Measurements from ENCODE around the gene THRAP3.
"Not testable (repeated sequence)": the region's sequence is repeated elsewhere in the genome, so short reads cannot be mapped to it uniquely, and the experiment has no call there.

THRAP3 gene, protein sequence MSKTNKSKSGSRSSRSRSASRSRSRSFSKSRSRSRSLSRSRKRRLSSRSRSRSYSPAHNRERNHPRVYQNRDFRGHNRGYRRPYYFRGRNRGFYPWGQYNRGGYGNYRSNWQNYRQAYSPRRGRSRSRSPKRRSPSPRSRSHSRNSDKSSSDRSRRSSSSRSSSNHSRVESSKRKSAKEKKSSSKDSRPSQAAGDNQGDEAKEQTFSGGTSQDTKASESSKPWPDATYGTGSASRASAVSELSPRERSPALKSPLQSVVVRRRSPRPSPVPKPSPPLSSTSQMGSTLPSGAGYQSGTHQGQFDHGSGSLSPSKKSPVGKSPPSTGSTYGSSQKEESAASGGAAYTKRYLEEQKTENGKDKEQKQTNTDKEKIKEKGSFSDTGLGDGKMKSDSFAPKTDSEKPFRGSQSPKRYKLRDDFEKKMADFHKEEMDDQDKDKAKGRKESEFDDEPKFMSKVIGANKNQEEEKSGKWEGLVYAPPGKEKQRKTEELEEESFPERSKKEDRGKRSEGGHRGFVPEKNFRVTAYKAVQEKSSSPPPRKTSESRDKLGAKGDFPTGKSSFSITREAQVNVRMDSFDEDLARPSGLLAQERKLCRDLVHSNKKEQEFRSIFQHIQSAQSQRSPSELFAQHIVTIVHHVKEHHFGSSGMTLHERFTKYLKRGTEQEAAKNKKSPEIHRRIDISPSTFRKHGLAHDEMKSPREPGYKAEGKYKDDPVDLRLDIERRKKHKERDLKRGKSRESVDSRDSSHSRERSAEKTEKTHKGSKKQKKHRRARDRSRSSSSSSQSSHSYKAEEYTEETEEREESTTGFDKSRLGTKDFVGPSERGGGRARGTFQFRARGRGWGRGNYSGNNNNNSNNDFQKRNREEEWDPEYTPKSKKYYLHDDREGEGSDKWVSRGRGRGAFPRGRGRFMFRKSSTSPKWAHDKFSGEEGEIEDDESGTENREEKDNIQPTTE

DNA sequence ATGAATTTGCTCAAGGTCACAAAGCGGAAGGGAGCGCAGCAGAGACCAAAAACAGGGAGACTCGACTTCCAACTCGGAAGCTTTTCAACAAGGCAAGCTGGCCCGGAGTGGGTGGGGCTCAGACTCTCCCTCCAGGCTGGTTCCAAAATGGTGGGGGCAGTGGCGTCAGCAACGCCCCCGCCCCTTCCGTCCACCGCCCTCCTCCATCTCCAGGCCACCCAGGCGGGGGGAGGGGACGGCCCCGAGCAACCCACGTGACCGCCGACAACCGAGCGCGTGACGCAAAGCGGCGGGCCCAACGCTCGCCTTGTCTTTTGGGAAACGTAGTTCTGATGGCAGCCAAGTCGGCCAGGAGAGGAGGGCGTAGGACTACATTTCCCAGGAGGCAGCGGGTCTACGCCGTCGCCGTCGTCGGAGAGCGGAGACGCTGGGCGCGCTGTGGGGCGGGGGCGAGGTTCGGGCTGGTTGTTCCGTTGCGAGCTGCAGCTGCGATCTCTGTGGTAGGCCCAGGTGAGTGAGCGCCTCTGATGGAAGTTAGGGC, at the start of gene THRAP3:
TSS of gene THRAP3 (plus strand) at position 448 of the 541 bp plus-strand sequence. CDS start 58,121 bp downstream, outside the sequence.
- DNase-seq = peak; percentile 100

DNA sequence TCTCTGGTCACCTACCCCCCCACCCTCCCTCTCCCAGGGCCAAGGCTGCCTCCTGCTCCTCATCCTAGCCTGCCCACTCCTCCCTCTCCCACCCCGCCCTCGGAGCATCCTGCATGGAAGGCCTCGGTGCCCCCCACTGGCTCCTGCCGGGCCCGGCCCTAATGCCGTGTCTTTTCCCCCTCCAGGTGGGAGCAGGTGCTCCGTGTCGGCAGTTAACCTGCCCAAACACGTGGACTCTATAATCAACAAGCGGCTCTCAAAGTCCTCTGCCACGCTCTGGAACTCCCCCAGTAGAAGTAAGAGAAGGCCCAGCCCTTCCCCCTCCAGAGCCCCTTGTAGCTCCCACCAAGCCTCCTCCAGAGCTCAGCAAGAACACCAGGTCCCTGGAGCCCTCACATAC, 49.5 kb upstream of the THRAP3 start:
- DNase-seq = no peak

DNA sequence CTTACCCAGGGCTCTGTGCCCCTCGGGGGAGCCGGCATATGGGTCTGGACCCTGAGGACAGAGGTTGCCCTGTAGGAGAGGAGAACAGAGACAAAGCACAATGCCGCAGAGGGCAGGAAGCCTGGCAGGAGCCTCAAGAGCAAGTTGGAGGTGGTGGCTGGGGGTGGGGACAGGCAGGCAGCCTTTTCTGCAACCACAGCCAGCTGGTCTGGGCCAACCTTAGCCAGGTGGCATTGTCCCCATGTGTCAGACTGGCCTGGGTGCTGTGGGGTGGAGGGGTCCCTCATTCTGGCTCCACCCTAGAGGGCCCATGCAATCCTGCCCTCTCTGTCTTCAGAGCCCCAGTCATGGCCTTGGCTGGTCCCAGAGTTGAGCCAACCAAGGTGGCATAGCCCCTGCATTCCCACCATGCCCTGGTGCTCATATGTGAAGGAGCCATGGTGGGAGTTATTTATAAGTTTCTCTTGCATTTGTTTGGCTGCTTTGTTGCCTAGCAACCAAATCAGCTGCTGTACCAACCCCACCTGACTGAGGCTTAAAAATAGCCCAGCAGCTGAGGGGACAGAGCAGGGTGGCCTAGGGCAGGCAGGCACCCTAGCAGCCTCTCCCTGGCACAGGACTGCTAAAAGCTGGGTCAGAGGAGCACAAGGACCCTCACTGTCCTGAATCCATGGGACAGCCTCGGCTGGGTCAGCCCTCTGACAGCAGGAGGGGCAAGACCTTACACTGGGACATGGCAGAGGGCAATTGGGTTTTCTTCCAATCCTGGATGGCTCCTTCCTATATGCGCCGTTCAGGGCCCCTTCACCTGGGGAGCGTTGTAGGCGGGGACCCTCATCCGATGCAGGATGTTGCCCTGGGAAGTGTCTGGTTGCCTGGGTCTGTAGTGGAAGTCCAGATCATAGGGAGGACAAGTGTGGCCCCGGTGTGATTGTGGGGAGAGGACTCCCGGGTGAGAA, 48.8 kb upstream of the THRAP3 start:
- DNase-seq = peak; percentile 57

DNA sequence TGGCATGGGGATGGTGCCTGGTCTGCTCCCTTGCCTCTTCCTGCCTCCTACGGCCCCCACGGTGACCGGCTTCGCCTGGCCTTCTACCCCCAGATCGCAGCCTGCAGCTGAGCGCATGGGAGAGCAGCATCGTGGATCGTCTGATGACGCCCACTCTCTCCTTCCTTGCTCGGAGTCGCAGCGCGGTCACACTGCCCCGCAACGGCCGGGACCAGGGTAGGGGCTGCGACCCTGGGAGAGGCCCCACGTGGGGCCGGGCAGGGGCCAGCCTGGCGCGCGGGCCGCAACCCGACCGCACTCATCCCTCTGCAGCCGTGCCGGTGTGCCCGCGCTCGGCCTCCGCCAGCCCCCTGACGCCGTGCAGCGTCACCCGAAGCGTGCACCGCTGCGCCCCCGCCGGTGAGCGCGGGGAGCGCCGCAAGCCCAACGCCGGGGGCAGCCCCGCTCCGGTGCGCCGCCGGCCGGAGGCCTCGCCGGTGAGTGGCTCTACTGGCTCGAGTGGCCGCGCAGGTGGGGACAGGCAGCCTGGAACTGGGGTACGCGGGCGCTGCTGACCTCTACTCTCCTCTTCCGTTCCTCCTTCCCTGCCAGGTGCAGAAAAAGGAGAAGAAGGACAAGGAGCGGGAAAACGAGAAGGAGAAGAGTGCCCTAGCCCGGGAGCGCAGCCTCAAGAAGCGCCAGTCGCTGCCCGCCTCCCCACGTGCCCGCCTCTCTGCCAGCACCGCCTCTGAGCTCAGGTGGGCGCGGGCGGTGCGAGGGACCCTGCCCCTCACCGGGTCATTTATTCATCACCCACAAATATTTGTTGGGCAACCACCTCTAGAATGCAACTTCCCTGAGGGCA, 47.9 kb upstream of the THRAP3 start:
- DNase-seq = peak; percentile 69

DNA sequence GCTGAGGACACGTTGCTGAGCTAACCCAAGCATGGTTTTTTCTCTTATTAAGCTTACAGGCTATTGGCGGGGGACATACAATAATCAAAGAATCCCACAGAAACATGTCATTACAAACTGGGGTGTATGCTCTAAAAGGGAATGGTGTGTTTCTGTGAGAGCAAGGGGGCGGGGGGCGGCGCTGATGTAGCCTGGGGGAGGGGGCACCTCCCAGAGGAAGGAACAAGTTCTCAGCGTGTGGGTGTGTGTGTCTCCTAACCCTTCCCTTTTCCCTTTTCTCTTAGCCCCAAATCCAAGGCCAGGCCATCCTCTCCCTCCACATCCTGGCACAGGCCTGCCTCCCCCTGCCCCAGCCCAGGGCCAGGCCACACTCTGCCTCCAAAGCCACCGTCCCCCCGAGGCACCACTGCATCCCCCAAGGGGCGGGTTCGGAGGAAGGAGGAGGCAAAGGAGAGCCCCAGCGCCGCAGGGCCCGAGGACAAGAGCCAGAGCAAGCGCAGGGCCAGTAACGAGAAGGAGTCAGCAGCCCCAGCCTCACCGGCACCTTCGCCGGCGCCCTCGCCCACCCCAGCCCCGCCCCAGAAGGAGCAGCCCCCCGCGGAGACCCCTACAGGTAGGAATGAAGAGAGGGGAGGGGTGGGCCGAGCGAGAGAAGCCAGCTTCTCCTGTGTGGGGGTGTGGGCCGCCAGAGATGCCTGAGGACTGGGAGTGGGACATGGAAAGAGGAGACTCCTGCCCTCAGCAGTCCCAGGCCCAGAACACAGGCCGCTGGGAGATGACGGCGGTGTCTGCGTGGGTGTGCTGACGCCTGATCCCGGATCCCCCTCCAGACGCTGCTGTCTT, 46.4 kb upstream of the THRAP3 start:
- peak; percentile 68 for DNase-seq

DNA sequence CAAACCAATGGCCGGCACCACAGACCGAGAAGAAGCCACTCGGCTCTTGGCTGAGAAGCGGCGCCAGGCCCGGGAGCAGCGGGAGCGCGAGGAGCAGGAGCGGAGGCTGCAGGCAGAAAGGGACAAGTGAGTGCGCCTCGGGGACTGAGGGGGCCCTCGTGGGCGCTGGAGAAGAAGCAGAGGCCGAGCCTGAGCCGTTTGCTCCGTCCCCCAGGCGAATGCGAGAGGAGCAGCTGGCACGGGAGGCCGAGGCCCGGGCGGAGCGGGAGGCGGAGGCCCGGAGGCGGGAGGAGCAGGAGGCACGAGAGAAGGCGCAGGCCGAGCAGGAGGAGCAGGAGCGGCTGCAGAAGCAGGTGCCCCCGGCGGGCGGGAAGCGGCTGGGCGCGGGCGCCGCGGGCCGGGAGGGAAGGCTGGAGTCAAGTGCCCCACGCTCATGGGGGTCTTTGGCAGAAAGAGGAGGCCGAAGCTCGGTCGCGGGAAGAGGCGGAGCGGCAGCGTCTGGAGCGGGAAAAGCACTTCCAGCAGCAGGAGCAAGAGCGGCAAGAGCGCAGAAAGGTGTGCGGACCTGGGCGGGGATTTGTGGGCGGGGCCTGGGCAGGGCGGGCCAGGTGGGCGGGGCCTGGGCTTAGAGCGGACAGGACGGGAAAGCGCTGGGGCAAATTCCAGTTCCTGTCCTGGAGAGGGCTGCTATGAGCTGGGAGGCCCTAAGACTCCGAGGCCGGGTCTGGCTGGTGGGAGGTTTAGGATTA, 45.6 kb upstream of the THRAP3 start:
- DNase-seq = peak; percentile 93

DNA sequence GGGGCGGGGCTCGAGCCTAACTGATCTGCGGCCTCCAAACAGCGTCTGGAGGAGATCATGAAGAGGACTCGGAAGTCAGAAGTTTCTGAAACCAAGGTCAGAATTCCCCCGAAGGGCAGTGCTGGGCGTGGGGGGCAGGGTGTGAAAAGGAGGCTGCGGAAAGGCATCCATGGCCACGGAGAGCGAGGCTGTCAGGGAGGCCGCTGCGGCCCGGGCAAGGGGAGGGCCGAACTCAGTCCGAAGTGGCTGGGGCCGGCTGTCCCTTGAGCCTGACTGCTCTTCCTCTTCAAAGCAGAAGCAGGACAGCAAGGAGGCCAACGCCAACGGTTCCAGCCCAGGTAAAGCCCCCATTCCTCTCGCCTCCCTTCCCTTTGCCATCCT, 45.0 kb upstream of the THRAP3 start:
- DNase-seq = no peak

DNA sequence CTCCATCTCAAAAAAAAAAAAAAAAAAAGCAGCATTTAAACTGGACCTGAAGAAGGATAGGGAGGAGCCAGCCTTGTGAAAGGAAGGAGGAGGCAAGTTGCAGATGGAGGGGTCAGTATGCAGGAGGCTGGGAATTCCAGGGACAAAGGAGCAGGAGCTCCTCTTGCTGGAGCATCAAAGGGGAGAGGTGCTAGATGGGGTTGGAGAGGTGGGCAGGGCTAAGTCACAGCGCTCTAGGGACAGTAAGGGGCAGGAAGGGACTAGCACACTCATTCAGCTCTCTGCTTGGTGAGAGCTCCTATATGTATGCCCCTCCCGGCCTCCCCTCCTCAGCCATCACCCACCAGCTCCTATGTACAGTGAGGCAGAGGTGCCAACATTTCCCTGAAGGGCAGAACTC, 41.5 kb upstream of the THRAP3 start:
- no peak for DNase-seq

DNA sequence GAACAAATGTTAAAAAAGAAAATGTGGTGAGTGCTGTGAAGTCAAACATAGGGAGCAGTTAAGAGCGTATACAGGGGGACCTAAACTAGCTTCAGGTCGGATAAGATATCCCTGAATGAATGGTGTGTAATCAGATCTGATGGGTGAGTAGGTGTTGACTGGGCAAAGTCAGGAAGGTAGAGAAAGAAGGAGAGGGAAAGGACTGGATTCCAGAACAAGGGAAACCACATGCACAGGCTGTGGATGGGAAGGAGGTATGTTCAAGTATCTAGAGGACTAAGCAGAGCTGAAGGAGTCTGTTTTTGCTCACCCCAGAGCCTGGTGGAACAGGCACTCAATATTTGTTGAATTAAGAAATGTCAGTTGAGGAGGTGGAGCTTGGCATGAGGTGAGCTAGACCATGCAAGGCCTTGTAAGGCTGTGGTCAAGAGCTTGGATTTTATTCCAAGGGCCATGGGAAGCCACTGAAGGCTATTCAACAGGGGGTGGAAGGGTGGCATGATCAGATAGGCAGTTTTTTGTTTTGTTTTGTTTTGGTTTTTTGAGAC, 40.9 kb upstream of the THRAP3 start:
- no peak for DNase-seq

DNA sequence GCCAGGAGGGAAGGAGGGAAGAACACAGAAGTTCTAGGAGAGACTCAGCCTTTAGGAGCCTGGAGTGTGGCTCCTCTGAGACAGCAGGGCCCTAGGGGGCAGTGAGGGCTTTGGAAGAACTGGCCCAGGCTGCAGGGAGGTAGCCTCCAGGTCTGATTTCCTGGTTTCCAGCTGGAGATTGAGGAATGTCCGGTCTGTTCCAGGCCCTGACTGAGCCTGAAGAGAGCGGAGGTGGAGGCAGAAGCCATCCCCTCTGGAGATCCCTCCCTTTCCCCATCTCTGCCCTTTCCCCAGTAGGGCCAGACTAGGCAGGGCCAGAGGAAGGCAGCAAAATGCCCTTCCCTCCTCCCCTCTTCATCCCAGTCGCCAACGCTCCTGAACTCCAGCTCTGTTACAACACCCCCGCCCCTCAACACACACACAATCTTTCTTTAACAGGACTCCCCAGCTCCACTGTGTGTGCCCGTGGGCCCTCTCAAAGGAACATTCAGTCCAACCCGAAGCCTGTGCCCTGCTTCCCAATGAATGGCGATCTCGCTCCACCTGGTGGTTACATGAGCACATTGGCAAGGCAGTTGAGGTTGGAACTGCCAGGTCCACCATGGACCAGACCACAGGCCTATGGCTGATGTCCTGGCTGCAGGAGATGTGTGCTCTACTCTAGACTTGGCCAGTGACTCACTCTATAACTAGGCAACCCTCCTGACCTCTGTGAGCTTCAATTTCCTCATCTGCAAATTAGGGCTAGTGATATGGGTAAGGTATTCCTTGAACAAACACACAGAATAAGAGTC, 36.2 kb upstream of the THRAP3 start:
- peak; percentile 95 for DNase-seq

DNA sequence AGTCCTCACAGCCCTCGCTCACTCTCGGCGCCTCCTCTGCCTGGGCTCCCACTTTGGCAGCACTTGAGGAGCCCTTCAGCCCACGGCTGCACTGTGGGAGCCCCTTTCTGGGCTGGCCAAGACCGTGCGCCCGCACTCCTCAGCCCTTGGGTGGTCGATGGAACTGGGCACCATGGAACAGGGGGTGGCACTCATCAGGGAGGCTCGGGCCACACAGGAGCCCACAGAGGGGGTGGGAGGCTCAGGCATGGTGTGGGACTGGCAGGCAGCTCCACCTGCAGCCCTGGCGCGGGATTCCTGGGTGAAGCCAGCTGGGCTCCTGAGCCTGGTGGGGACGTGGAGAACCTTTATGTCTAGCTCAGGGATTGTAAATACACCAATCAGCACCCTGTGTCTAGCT, 27.4 kb upstream of the THRAP3 start:
- DNase-seq = not testable (repeated sequence)

DNA sequence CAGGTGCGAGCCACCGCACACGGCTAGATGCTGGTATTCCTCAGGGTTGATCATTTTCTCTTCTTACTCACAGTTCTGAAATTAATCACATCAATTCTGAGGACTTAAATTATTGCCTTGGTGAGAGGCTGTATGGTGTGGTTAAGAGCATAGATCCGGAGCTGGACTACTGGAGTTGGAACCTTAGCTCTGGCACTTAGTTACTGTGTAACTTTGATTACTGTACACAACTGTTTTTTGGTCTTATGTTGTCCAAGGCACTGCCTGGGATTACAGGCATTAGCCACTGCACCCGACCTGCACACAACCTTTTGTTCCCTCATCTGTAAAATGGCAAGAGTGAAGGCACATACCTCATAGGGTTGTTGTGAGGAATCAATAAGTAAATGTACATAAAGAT, 25.6 kb upstream of the THRAP3 start:
- no peak for DNase-seq

DNA sequence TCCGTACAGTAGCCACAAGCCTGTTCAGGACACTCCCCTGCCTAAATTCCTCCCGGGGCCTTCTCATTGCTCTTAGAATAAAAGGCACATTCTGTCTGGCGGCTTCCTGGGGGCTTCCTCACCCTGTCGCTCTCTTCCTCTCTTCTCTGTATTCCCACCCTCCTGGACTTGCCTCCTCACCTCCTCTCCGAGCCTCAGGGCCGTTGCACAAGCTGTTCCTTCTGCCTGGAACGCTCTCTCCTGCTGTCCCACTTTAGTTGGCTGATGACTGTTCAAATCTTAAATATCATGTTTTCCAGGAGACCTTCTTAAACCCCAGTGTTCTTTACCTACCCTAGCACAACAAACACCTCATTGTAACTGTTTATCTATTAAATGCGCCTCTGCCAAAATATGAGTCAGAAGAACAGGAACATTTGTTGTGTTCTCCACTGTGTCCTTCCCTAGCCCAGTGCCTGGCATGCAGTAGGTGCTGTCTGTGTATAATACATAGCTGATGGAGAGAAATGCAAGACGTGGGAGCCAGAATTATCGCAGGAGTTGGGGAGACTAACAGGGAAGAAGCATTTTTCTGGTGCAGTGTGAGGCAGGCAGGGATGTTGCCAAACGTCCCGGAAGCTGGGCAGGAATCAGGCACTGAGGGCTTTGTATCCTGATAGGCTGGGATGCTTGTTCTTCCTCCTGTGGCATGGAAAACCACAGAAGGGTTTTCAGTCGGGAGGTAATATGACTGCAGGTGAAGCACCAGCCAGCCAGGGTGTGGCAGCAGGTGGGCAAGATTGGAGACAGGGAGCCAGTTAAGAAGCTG, 24.1 kb upstream of the THRAP3 start:
- no peak for DNase-seq

DNA sequence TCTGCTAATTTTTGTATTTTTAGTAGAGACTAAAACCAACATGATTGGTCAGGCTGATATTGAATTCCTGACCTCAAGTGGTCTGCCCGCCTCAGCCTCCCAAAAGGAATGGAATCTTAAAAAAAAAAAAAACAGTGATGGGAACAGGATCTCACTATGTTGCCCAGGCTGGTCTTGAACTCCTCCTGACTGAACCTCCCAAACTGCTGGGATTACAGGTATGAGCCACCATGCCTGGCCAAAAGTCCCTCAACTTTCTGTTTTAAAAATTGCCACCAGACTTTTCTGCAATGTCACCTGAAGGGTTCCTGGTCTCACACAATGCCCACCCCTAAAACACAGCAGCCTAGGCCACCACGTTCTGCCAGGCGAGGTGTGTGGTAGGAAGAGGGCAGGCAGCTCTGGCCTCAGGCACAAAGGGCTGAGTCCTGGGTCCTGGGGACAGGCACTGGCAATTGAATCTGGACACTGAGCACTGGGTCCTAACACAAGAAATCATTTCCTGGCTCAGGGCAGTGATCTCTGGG, 21.2 kb upstream of the THRAP3 start:
- no peak for DNase-seq

DNA sequence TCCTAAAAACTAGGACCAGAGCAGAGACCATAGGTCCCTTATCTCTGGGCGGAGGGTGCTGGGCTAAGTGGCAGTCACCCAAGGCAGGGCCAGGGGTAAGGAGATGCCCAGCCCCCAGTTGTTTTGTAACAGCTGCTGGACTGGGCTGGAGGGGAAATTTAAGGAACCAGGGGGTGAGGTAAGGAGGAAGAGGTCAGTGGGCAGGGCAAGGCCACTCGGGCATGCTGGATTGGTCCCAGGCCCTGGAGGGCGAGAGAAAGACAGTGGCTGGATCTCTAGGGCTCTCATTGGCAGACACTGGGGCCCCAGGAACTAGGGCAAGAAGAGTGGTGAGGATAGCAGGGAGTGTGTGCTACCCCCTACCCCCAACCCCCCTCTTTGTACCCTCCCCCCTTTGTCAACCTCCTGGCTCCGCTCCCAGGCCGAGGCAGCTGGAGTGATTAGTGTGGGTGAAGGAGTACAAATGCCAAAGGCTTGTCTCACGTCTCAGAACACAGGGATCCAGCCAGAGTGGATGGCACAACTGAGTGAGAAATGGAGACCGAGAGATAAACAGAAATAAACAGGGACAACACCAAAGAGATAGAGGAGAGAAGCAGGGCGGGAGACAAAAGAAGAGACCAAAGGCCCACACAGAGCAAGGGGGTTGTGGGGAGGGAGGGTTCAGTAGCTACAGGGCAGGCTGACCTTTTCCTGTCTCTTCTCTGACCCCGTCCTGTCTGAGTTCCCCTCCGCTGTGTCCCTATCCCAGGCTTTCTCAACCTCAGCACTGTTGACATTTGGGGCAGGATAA, 20.5 kb upstream of the THRAP3 start:
- DNase-seq = peak; percentile 62

DNA sequence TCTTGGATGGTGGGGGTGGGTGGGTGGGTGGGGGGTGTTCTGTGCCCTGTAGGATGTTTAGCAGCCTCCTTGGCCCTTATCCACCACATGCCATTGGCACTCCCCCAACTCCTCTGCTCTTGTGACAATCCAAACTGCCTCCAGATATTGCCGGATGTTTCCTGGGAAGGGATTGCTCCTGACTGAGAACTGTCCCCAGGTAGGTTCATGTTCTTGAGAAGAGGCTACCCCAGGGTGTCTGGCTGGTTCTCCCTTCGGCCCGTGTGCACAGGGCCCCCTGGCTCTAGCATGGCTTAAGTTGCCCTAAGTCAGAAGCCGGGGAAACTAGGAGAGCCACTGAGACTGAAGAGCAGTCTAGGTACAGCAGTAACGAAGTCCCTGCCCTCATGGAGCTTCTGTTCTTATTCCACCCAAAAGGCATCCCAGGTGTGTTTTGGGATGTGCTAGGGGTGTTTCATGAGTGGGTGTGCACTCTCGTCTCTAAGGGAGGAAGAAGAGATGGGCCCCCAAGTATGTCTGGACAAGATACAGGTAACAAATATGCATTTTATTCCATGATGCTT, 19.8 kb upstream of the THRAP3 start:
- DNase-seq = no peak

Measured in islet precursor cell (in vitro differentiated cells).